ENCODE measurements around the gene EPPIN. TPM values are rescaled to one million over a fixed set of nuclear protein-coding genes. Genes with fewer than 3 reads are reported as not detected.

EPPIN gene
- polyA plus RNA-seq, 6 donors from 2014 or later: not detected

GRCh38 chr20:45515147-45515913 lies 31.9 kb downstream of the EPPIN start, which contains the start of gene SPINT3:
Gene SPINT3 (minus strand): TSS chr20:45515622. CDS start chr20:45515608, 14 bp downstream.
- ATAC-seq (ENCODE audit: low read depth in 2 of 2): no peak
- peaks cover 0 to 13% of the 10 kb centered on the region in 2 donors for H3K36me3 Mint-ChIP-seq
- no peaks in the 10 kb centered on the region for H3K4me1 Mint-ChIP-seq
- peaks cover 0 to 9% (median 3%) of the 10 kb centered on the region in 7 donors for H3K9me3 Mint-ChIP-seq
- H3K27me3 Mint-ChIP-seq: peaks cover 41 to 58% (median 42%) of the 10 kb centered on the region in 3 donors
- H3K4me3 Mint-ChIP-seq: peak within 1 kb of the TSS in 1 of 8 donors; percentile 6
- no peak for DNase-seq
- peak within 1 kb of the TSS in 1 of 6 donors; percentile 20 for H3K27ac Mint-ChIP-seq

- peaks cover 34 to 73% (median 47%) of the 10 kb centered on the region in 3 donors for H3K27me3 Mint-ChIP-seq
- H3K27ac Mint-ChIP-seq: no peak overlapping the region
- H3K4me1 Mint-ChIP-seq: peaks cover 0 to 8% (median 7%) of the 10 kb centered on the region in 3 donors
- no peak overlapping the region for H3K4me3 Mint-ChIP-seq
- ATAC-seq (ENCODE audit: low read depth in 2 of 2) (no peak), DNase-seq (no peak)
- peaks cover 0 to 4% (median 0%) of the 10 kb centered on the region in 7 donors for H3K9me3 Mint-ChIP-seq
- peaks cover 0 to 7% of the 10 kb centered on the region in 2 donors for H3K36me3 Mint-ChIP-seq
Observed at GRCh38 chr20:45510242-45510862, 36.8 kb downstream of the EPPIN start.

- Mint-ChIP-seq H3K4me1 (peaks cover 0 to 8% (median 7%) of the 10 kb centered on the region in 3 donors), H3K27ac (no peak overlapping the region), H3K9me3 (peaks cover 0 to 4% (median 0%) of the 10 kb centered on the region in 7 donors), H3K36me3 (peaks cover 0 to 7% of the 10 kb centered on the region in 2 donors), H3K27me3 (peaks cover 26 to 65% (median 56%) of the 10 kb centered on the region in 3 donors), H3K4me3 (no peak overlapping the region)
- DNase-seq: no peak
- no peak for ATAC-seq (ENCODE audit: low read depth in 2 of 2)
Observed at GRCh38 chr20:45509091-45509490, 38.1 kb downstream of the EPPIN start.

- Mint-ChIP-seq H3K4me1 (peaks cover 0 to 8% (median 7%) of the 10 kb centered on the region in 3 donors), H3K27me3 (peaks cover 30 to 69% (median 62%) of the 10 kb centered on the region in 3 donors), H3K4me3 (no peak overlapping the region), H3K27ac (no peak overlapping the region), H3K9me3 (peaks cover 0 to 4% (median 0%) of the 10 kb centered on the region in 7 donors), H3K36me3 (peaks cover 0 to 7% of the 10 kb centered on the region in 2 donors)
- ATAC-seq (ENCODE audit: low read depth in 2 of 2): no peak
- DNase-seq: no peak
Observed at GRCh38 chr20:45508068-45508886, 38.9 kb downstream of the EPPIN start.

GRCh38 chr20:45507011-45507820 lies 40.0 kb downstream of the EPPIN start:
- DNase-seq (no peak), ATAC-seq (ENCODE audit: low read depth in 2 of 2) (no peak)
- peaks cover 0 to 8% (median 7%) of the 10 kb centered on the region in 3 donors for H3K4me1 Mint-ChIP-seq
- peaks cover 28 to 68% (median 57%) of the 10 kb centered on the region in 3 donors for H3K27me3 Mint-ChIP-seq
- H3K9me3 Mint-ChIP-seq: peaks cover 0 to 3% (median 0%) of the 10 kb centered on the region in 7 donors
- no peak overlapping the region for H3K4me3 Mint-ChIP-seq
- H3K36me3 Mint-ChIP-seq: peaks cover 0 to 5% of the 10 kb centered on the region in 2 donors
- H3K27ac Mint-ChIP-seq: peak overlapping the region in 1 of 6 donors; percentile 10

GRCh38 chr20:45506398-45506797 lies 40.8 kb downstream of the EPPIN start:
- DNase-seq: no peak
- Mint-ChIP-seq H3K36me3 (no peaks in the 10 kb centered on the region), H3K4me1 (peaks cover 0 to 8% (median 7%) of the 10 kb centered on the region in 3 donors), H3K27me3 (peaks cover 27 to 65% (median 53%) of the 10 kb centered on the region in 3 donors), H3K9me3 (peaks cover 0 to 1% (median 0%) of the 10 kb centered on the region in 7 donors), H3K27ac (no peak overlapping the region), H3K4me3 (no peak overlapping the region)
- ATAC-seq (ENCODE audit: low read depth in 2 of 2): no peak

- peaks cover 0 to 8% (median 7%) of the 10 kb centered on the region in 3 donors for H3K4me1 Mint-ChIP-seq
- no peaks in the 10 kb centered on the region for H3K36me3 Mint-ChIP-seq
- no peak for ATAC-seq (ENCODE audit: low read depth in 2 of 2)
- peak overlapping the region in 1 of 6 donors; percentile 67 for H3K27ac Mint-ChIP-seq
- H3K27me3 Mint-ChIP-seq: peaks cover 21 to 65% (median 53%) of the 10 kb centered on the region in 3 donors
- DNase-seq: no peak
- H3K9me3 Mint-ChIP-seq: peaks cover 0 to 3% (median 0%) of the 10 kb centered on the region in 7 donors
- no peak overlapping the region for H3K4me3 Mint-ChIP-seq
Observed at GRCh38 chr20:45503403-45503802, 43.8 kb downstream of the EPPIN start.

- no peak overlapping the region for H3K4me3 Mint-ChIP-seq
- peaks cover 0 to 8% (median 7%) of the 10 kb centered on the region in 3 donors for H3K4me1 Mint-ChIP-seq
- H3K27ac Mint-ChIP-seq: no peak overlapping the region
- DNase-seq (no peak), ATAC-seq (ENCODE audit: low read depth in 2 of 2) (no peak)
- H3K36me3 Mint-ChIP-seq: no peaks in the 10 kb centered on the region
- H3K27me3 Mint-ChIP-seq: peaks cover 21 to 58% (median 53%) of the 10 kb centered on the region in 3 donors
- peaks cover 0 to 3% (median 0%) of the 10 kb centered on the region in 7 donors for H3K9me3 Mint-ChIP-seq
Observed at GRCh38 chr20:45502561-45502960, 44.6 kb downstream of the EPPIN start.

- Mint-ChIP-seq H3K4me1 (no peaks in the 10 kb centered on the region), H3K4me3 (no peak overlapping the region), H3K9me3 (peaks cover 0 to 3% (median 0%) of the 10 kb centered on the region in 7 donors), H3K27ac (no peak overlapping the region), H3K27me3 (peaks cover 27 to 53% (median 49%) of the 10 kb centered on the region in 3 donors), H3K36me3 (no peaks in the 10 kb centered on the region)
- DNase-seq: no peak
- ATAC-seq (ENCODE audit: low read depth in 2 of 2): no peak
Observed at GRCh38 chr20:45501600-45501999, 45.6 kb downstream of the EPPIN start.

GRCh38 chr20:45500022-45500421 lies 47.2 kb downstream of the EPPIN start:
- H3K4me1 Mint-ChIP-seq: no peaks in the 10 kb centered on the region
- no peaks in the 10 kb centered on the region for H3K36me3 Mint-ChIP-seq
- no peak for ATAC-seq (ENCODE audit: low read depth in 2 of 2)
- H3K4me3 Mint-ChIP-seq: no peak overlapping the region
- peaks cover 28 to 50% (median 43%) of the 10 kb centered on the region in 3 donors for H3K27me3 Mint-ChIP-seq
- peaks cover 0 to 3% (median 0%) of the 10 kb centered on the region in 7 donors for H3K9me3 Mint-ChIP-seq
- no peak for DNase-seq
- H3K27ac Mint-ChIP-seq: no peak overlapping the region

GRCh38 chr20:45497971-45498494 lies 49.2 kb downstream of the EPPIN start:
- H3K4me3 Mint-ChIP-seq: no peak overlapping the region
- DNase-seq: no peak
- H3K9me3 Mint-ChIP-seq: peaks cover 0 to 3% (median 0%) of the 10 kb centered on the region in 7 donors
- H3K27me3 Mint-ChIP-seq: peaks cover 30 to 37% (median 36%) of the 10 kb centered on the region in 3 donors
- H3K27ac Mint-ChIP-seq: no peak overlapping the region
- no peak for ATAC-seq (ENCODE audit: low read depth in 2 of 2)
- no peaks in the 10 kb centered on the region for H3K4me1 Mint-ChIP-seq
- no peaks in the 10 kb centered on the region for H3K36me3 Mint-ChIP-seq

- ATAC-seq (ENCODE audit: low read depth in 2 of 2) (no peak), DNase-seq (no peak)
- Mint-ChIP-seq H3K9me3 (peaks cover 0 to 2% (median 0%) of the 10 kb centered on the region in 7 donors), H3K4me3 (no peak overlapping the region), H3K4me1 (no peaks in the 10 kb centered on the region), H3K27ac (no peak overlapping the region), H3K27me3 (peaks cover 29 to 48% (median 41%) of the 10 kb centered on the region in 3 donors), H3K36me3 (no peaks in the 10 kb centered on the region)
Observed at GRCh38 chr20:45496166-45496565, 51.0 kb downstream of the EPPIN start.
